Measurements from ENCODE around the gene USP36.

GRCh38 chr17:78804777-78805176 is 35.8 kb downstream of the USP36 start:
- no peak for TF ChIP-seq ZMAT4 (CRISPR knock-in tag; IDR thresholded peaks at IDR 0.05)
- no peak for TF ChIP-seq CTCF (IDR thresholded peaks at IDR 0.05)
- no peak for TF ChIP-seq ATF2 (CRISPR knock-in tag; IDR thresholded peaks at IDR 0.05; ENCODE audit: borderline replicate concordance, low read depth)
- TF ChIP-seq E2F4 (CRISPR knock-in tag; IDR thresholded peaks at IDR 0.05; ENCODE audit: borderline replicate concordance, low read depth), result no peak
- TF ChIP-seq GABPB1 (CRISPR knock-in tag; IDR thresholded peaks at IDR 0.05), result no peak
- TF ChIP-seq ELF4 (CRISPR knock-in tag; IDR thresholded peaks at IDR 0.05; ENCODE audit: low read depth), result no peak
- TF ChIP-seq ZBTB21 (CRISPR knock-in tag; IDR thresholded peaks at IDR 0.05; ENCODE audit: borderline replicate concordance), result no peak
- no peak for TF ChIP-seq NR2C2 (CRISPR knock-in tag; IDR thresholded peaks at IDR 0.05)
- TF ChIP-seq ZNF121 (CRISPR knock-in tag; IDR thresholded peaks at IDR 0.05), result no peak
- TF ChIP-seq MAX (CRISPR knock-in tag; IDR thresholded peaks at IDR 0.05), result no peak
- no peak for TF ChIP-seq ZNF232 (CRISPR knock-in tag; IDR thresholded peaks at IDR 0.05)
- TF ChIP-seq ZNF423 (CRISPR knock-in tag; IDR thresholded peaks at IDR 0.05), result no peak
- TF ChIP-seq E2F5 (CRISPR knock-in tag; IDR thresholded peaks at IDR 0.05), result no peak
